MCF 10A (cell line): Measurements from ENCODE around the gene CHERP. TPM values are rescaled to one million over a fixed set of nuclear protein-coding genes. Genes with fewer than 3 reads are reported as not detected.

ENCODE experiments used
- BruUV-seq: library from RNA; stranded (reverse); fragments of 400-500 nt; replicated peaks from 2 replicates; lab custom pipeline; 2021; lab: Mats Ljungman, UMichigan
- CTCF ChIA-PET: fragments of 300-600 bp; sonication (Branson Sonifier 250); formaldehyde crosslinking; extraction: SDS; loops from one replicate; lab custom pipeline; 2021; ENCODE audit warnings: antibody characterized with exemption, inconsistent platforms; lab: Yijun Ruan, JAX
- POLR2A ChIA-PET: fragments of 300-600, 350-650 bp; sonication (Branson Sonifier 250); formaldehyde crosslinking; extraction: SDS; loops from one replicate; lab custom pipeline; 2020; ENCODE audit warnings: antibody characterized with exemption, inconsistent platforms; lab: Yijun Ruan, JAX
- DNase-seq: peaks from one replicate; pipeline ENCODE4 v3.0.0-alpha.2; 2018; ENCODE audit not compliant: unreplicated experiment
- H3K27ac Mint-ChIP-seq: one replicate; pipeline ENCODE4 v1.8.0; 2022; ENCODE audit warnings: mild to moderate bottlenecking, low read depth, mixed read lengths; ENCODE audit not compliant: unreplicated experiment
- H3K27me3 Mint-ChIP-seq: one replicate; pipeline ENCODE4 v1.8.0; 2022; ENCODE audit warnings: mixed read lengths; ENCODE audit not compliant: insufficient read depth, unreplicated experiment
- H3K36me3 Mint-ChIP-seq: one replicate; pipeline ENCODE4 v1.8.0; 2022; ENCODE audit warnings: mild to moderate bottlenecking, moderate library complexity, mixed read lengths; ENCODE audit not compliant: insufficient read depth, unreplicated experiment
- H3K4me1 Mint-ChIP-seq: one replicate; pipeline ENCODE4 v1.8.0; 2022; ENCODE audit warnings: mixed read lengths; ENCODE audit not compliant: insufficient read depth, unreplicated experiment
- H3K4me3 Mint-ChIP-seq: one replicate; pipeline ENCODE4 v1.8.0; 2022; ENCODE audit warnings: mild to moderate bottlenecking, moderate library complexity, mixed read lengths; ENCODE audit not compliant: unreplicated experiment
- H3K9me3 Mint-ChIP-seq: one replicate; pipeline ENCODE4 v1.8.0; 2022; ENCODE audit warnings: mixed read lengths; ENCODE audit not compliant: unreplicated experiment
- intact Hi-C: fragments of 100-400 bp; cut with micrococcal nuclease; formaldehyde crosslinking; loops from 2 replicates; pipeline ENCODE4 v1.14.1; 2022
- total RNA-seq: library from RNA; stranded (reverse); gene quantifications from 2 replicates; pipeline ENCODE4 v1.2.3, GENCODE V29; 2022
- TF ChIP-seq, protein P1 (sequence below): fragments of 200-600 bp; IDR thresholded peaks from one replicate; pipeline ENCODE4 v1.8.0; 2022; ENCODE audit warnings: antibody characterized with exemption, mild to moderate bottlenecking; ENCODE audit not compliant: unreplicated experiment

CHERP gene
- total RNA-seq, 1 experiment from 2014 or later = 51.6 TPM

DNA sequence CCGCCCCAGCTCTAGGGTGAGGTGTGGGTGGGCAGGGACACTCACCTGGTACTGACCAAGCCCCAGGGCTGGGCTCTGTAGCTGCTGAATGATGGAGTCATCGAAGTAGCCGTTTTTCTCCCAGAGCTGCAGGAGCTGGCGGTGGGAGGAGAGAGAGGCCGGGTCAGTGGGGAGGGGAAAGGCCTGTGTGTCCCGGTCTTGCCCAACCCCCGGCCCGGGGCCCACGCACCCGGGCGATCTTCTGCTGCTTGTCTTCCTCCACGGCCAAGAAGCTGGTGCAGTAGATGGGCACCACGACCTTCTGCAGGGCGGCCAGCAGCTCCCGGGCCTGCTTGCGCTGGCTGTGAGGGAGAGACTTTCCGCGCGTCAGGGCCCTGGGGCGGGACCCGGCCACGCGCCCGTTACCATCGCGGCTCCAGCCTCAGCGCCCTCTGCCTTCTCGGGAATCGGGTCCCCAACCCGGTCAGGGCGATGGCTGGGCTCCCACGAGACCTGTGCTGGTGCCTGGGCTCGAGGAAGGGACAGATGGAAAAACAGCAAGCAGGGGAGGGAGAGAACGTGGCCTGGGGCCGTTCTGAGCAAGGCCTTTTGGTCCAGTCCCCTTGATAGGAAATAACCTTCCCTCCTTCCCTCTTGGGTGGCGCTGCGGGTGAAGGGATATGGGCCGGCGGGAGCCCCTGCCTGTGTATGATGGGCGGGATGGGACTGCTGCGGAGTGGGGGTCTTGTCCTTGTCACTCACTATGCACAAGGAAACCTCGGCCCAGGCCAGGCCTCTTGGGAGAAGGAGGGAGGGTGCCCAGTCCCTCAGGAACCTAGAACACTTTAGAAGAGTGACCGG is 11.5 kb downstream of the CHERP start:
- BruUV-seq = no TSS peak
- CTCF ChIA-PET = no interaction called here
- POLR2A ChIA-PET = no interaction called here

GRCh38 chr19:16529466-16530144 is 12.6 kb downstream of the CHERP start:
- ChIA-PET CTCF (no interaction called here), POLR2A (interaction anchor here (1.2 kb wide), 1 partner anchor 12 kb away, joined by 4 read pairs; the partner anchor contains the start of gene CHERP)

More for the DNA sequence above, 11.5 kb downstream of the CHERP start:
- Mint-ChIP-seq H3K9me3 (no peaks in the 10 kb centered on the region), H3K27ac (no peak overlapping the region), H3K4me1 (no peaks in the 10 kb centered on the region), H3K4me3 (no peak overlapping the region), H3K27me3 (no peaks in the 10 kb centered on the region), H3K36me3 (peaks cover 82% of the 10 kb centered on the region)
- TF ChIP-seq, protein P1, sequence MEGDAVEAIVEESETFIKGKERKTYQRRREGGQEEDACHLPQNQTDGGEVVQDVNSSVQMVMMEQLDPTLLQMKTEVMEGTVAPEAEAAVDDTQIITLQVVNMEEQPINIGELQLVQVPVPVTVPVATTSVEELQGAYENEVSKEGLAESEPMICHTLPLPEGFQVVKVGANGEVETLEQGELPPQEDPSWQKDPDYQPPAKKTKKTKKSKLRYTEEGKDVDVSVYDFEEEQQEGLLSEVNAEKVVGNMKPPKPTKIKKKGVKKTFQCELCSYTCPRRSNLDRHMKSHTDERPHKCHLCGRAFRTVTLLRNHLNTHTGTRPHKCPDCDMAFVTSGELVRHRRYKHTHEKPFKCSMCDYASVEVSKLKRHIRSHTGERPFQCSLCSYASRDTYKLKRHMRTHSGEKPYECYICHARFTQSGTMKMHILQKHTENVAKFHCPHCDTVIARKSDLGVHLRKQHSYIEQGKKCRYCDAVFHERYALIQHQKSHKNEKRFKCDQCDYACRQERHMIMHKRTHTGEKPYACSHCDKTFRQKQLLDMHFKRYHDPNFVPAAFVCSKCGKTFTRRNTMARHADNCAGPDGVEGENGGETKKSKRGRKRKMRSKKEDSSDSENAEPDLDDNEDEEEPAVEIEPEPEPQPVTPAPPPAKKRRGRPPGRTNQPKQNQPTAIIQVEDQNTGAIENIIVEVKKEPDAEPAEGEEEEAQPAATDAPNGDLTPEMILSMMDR = no peak
- intact Hi-C loops = no loop called here
- DNase-seq = no peak

GRCh38 chr19:16527971-16528521 is 14.2 kb downstream of the CHERP start:
- POLR2A ChIA-PET = interaction anchor here (1.2 kb wide), 1 partner anchor 14 kb away, joined by 4 read pairs; the partner anchor contains the start of gene CHERP
- Mint-ChIP-seq H3K27ac (peak overlapping the region; percentile 12), H3K27me3 (no peaks in the 10 kb centered on the region), H3K9me3 (no peaks in the 10 kb centered on the region), H3K36me3 (peaks cover 73% of the 10 kb centered on the region), H3K4me1 (no peaks in the 10 kb centered on the region), H3K4me3 (no peak overlapping the region)
- DNase-seq = no peak
- intact Hi-C loops = no loop called here
- no TSS peak for BruUV-seq
- TF ChIP-seq, protein P1 = peak; percentile 12
- CTCF ChIA-PET = interaction anchor here (0.6 to 1.2 kb wide), 4 partner anchors 18 to 266 kb away, joined by 3 to 7 read pairs (median 3); no protein-coding TSS in a partner anchor

More at GRCh38 chr19:16529466-16530144, 12.6 kb downstream of the CHERP start:
- no peak overlapping the region for H3K27ac Mint-ChIP-seq
- intact Hi-C loops = no loop called here
- no peak for DNase-seq
- H3K4me1 Mint-ChIP-seq = no peaks in the 10 kb centered on the region
- no peaks in the 10 kb centered on the region for H3K27me3 Mint-ChIP-seq
- BruUV-seq = no TSS peak
- peaks cover 77% of the 10 kb centered on the region for H3K36me3 Mint-ChIP-seq
- no peaks in the 10 kb centered on the region for H3K9me3 Mint-ChIP-seq
- no peak overlapping the region for H3K4me3 Mint-ChIP-seq
- TF ChIP-seq, protein P1 = no peak
